Ascending aorta (tissue), 2 donors: ENCODE results near the gene POLR3H. TPM values are rescaled to one million over a fixed set of nuclear protein-coding genes. Genes with fewer than 3 reads are reported as not detected.

Source experiments
- DNase-seq, 2 donors: peaks; one replicate each; pipeline ENCODE4 v3.0.0-alpha.2; 2019; ENCODE audit warnings: low spot score in 2 of 2
- H3K27ac ChIP-seq, 2 donors: fragments of 200-600 bp; sonication (generic); one replicate each; pipeline ENCODE4 v1.5.1; 2016 to 2017; ENCODE audit warnings: mild to moderate bottlenecking in 1 of 2
- H3K27me3 ChIP-seq: fragments of 200-600 bp; sonication (generic); one replicate; pipeline ENCODE4 v1.5.1; 2017
- H3K36me3 ChIP-seq, 2 donors: fragments of 200-600 bp; sonication (generic); one replicate each; pipeline ENCODE4 v1.5.1; 2016
- H3K4me1 ChIP-seq, 2 donors: fragments of 200-600 bp; sonication (generic); one replicate each; pipeline ENCODE4 v1.5.1; 2016 to 2017; ENCODE audit warnings: mild to moderate bottlenecking in 1 of 2
- H3K4me3 ChIP-seq, 2 donors: fragments of 200-600 bp; sonication (generic); one replicate each; pipeline ENCODE4 v1.5.1; 2016 to 2017; ENCODE audit warnings: mild to moderate bottlenecking in 1 of 2
- H3K9me3 ChIP-seq, 2 donors: fragments of 200-600 bp; sonication (generic); one replicate each; pipeline ENCODE4 v1.5.1; 2016
- intact Hi-C: fragments of 100-400 bp; cut with DNase I; formaldehyde crosslinking; loops from one replicate; pipeline ENCODE4 v1.15.1; 2023
- total RNA-seq: library from RNA; depleted of rRNA; stranded (reverse); fragments of >200 nt; gene quantifications from one replicate; pipeline ENCODE4 v1.1.0, GENCODE V29; 2016
- TF ChIP-seq, protein P1 (sequence below), 3 experiments: fragments of 200-600 bp in 2 of 3; fragments of 450-650 bp in 1 of 3; sonication (generic) in 2 of 3; IDR thresholded peaks; one replicate each; pipeline ENCODE4 v1.5.1; 2016 to 2019; ENCODE audit warnings: antibody characterized with exemption in 3 of 3, mild to moderate bottlenecking in 1 of 3, moderate library complexity in 1 of 3

The POLR3H gene
- total RNA-seq, 1 donor from 2014 or later, result 34.7 TPM

- Histone ChIP-seq H3K4me3 (no peak overlapping the region), H3K27ac (peak overlapping the region; percentile 56 to 85), H3K27me3 (no peaks in the 10 kb centered on the region), H3K4me1 (peaks cover 16 to 30% of the 10 kb centered on the region in 2 donors), H3K9me3 (no peaks in the 10 kb centered on the region), H3K36me3 (peaks cover 39 to 41% of the 10 kb centered on the region in 2 donors)
- peak; percentile 51 to 89 for DNase-seq
- TF ChIP-seq, protein P1, sequence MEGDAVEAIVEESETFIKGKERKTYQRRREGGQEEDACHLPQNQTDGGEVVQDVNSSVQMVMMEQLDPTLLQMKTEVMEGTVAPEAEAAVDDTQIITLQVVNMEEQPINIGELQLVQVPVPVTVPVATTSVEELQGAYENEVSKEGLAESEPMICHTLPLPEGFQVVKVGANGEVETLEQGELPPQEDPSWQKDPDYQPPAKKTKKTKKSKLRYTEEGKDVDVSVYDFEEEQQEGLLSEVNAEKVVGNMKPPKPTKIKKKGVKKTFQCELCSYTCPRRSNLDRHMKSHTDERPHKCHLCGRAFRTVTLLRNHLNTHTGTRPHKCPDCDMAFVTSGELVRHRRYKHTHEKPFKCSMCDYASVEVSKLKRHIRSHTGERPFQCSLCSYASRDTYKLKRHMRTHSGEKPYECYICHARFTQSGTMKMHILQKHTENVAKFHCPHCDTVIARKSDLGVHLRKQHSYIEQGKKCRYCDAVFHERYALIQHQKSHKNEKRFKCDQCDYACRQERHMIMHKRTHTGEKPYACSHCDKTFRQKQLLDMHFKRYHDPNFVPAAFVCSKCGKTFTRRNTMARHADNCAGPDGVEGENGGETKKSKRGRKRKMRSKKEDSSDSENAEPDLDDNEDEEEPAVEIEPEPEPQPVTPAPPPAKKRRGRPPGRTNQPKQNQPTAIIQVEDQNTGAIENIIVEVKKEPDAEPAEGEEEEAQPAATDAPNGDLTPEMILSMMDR (IDR thresholded peaks at IDR 0.05), result no peak
- intact Hi-C loops, result loop anchor here (2.0 kb wide), 2 partner anchors 24 to 56 kb away; no protein-coding TSS in a partner anchor
These were observed 39.9 kb downstream of the POLR3H start for GRCh38 chr22:41504397-41504796.

GRCh38 chr22:41501209-41501608 lies 43.1 kb downstream of the POLR3H start:
- TF ChIP-seq, protein P1 (IDR thresholded peaks at IDR 0.05), result no peak
- peaks cover 32 to 33% of the 10 kb centered on the region in 2 donors for H3K36me3 ChIP-seq
- H3K4me3 ChIP-seq, result no peak overlapping the region
- H3K27me3 ChIP-seq, result no peaks in the 10 kb centered on the region
- intact Hi-C loops, result no loop called here
- H3K9me3 ChIP-seq, result no peaks in the 10 kb centered on the region
- H3K4me1 ChIP-seq, result peaks cover 12 to 19% of the 10 kb centered on the region in 2 donors
- H3K27ac ChIP-seq, result no peak overlapping the region
- no peak for DNase-seq

- Histone ChIP-seq H3K27ac (no peak overlapping the region), H3K27me3 (no peaks in the 10 kb centered on the region), H3K36me3 (peaks cover 28 to 33% of the 10 kb centered on the region in 2 donors), H3K4me1 (peaks cover 12 to 18% of the 10 kb centered on the region in 2 donors), H3K4me3 (no peak overlapping the region), H3K9me3 (no peaks in the 10 kb centered on the region)
- intact Hi-C loops, result no loop called here
- DNase-seq, result no peak
- TF ChIP-seq, protein P1 (IDR thresholded peaks at IDR 0.05), result no peak
These were observed 44.0 kb downstream of the POLR3H start for GRCh38 chr22:41500303-41500702.

GRCh38 chr22:41499624-41500280 lies 44.5 kb downstream of the POLR3H start:
- peaks cover 9 to 16% of the 10 kb centered on the region in 2 donors for H3K4me1 ChIP-seq
- TF ChIP-seq, protein P1 (IDR thresholded peaks at IDR 0.05), result no peak
- H3K27ac ChIP-seq, result no peak overlapping the region
- no peak for DNase-seq
- H3K9me3 ChIP-seq, result no peaks in the 10 kb centered on the region
- H3K4me3 ChIP-seq, result no peak overlapping the region
- intact Hi-C loops, result no loop called here
- H3K27me3 ChIP-seq, result no peaks in the 10 kb centered on the region
- H3K36me3 ChIP-seq, result peaks cover 27 to 33% of the 10 kb centered on the region in 2 donors

DNA sequence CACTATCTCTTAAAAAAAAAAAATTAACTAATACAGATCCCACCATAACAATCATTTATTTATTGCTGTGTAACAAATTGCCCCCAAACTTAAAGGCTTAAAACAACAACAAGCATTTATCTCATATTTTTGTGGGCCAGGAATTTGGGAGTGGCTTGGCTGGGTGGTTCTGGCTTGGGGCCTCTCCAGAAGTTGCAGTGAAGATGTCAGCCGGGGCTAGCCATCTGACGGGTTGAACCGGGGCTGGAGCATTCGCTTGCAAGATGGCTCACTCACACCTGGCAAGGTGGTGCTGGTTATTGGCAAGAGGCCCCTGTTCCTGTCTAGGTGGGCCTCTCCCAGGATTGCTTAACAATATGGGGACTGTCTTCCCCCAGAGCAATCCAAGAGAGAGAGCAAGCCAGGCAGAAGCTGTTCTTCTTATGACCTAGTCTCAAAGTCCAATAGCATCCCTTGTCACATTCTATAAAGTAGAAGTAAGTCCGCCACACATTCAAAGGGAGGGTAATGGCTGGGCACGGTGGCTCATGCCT lies 45.9 kb downstream of the POLR3H start:
- Histone ChIP-seq H3K27ac (no peak overlapping the region), H3K4me3 (no peak overlapping the region), H3K4me1 (peaks cover 0 to 4% of the 10 kb centered on the region in 2 donors), H3K27me3 (no peaks in the 10 kb centered on the region), H3K36me3 (peaks cover 27 to 33% of the 10 kb centered on the region in 2 donors), H3K9me3 (no peaks in the 10 kb centered on the region)
- no peak for DNase-seq
- TF ChIP-seq, protein P1 (IDR thresholded peaks at IDR 0.05), result no peak
- intact Hi-C loops, result no loop called here
